Hepatocyte (in vitro differentiated cells): ENCODE results near the gene OPRM1.

Experiments used
- EZH2 ChIP-seq: fragments of 200-600 bp; sonication (generic); IDR thresholded peaks from 2 replicates; pipeline ENCODE4 v1.6.1; 2016; ENCODE audit warnings: antibody characterized with exemption, mild to moderate bottlenecking, borderline replicate concordance
- EZH2phosphoT487 ChIP-seq: fragments of 200-600 bp; sonication (generic); IDR thresholded peaks from one replicate; pipeline ENCODE4 v1.6.1; 2018; ENCODE audit warnings: antibody characterized with exemption, mild to moderate bottlenecking, low read depth, moderate library complexity; ENCODE audit not compliant: unreplicated experiment, severe bottlenecking
- TF ChIP-seq, protein P1 (sequence below): fragments of 200-600 bp; sonication (generic); IDR thresholded peaks from 2 replicates; pipeline ENCODE4 v1.5.1; 2016; ENCODE audit warnings: antibody characterized with exemption, mild to moderate bottlenecking; ENCODE audit not compliant: poor library complexity

GRCh38 chr6:154117485-154117884 lies 78.4 kb downstream of the OPRM1 start:
- TF ChIP-seq, protein P1, sequence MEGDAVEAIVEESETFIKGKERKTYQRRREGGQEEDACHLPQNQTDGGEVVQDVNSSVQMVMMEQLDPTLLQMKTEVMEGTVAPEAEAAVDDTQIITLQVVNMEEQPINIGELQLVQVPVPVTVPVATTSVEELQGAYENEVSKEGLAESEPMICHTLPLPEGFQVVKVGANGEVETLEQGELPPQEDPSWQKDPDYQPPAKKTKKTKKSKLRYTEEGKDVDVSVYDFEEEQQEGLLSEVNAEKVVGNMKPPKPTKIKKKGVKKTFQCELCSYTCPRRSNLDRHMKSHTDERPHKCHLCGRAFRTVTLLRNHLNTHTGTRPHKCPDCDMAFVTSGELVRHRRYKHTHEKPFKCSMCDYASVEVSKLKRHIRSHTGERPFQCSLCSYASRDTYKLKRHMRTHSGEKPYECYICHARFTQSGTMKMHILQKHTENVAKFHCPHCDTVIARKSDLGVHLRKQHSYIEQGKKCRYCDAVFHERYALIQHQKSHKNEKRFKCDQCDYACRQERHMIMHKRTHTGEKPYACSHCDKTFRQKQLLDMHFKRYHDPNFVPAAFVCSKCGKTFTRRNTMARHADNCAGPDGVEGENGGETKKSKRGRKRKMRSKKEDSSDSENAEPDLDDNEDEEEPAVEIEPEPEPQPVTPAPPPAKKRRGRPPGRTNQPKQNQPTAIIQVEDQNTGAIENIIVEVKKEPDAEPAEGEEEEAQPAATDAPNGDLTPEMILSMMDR, result no peak
- TF ChIP-seq EZH2phosphoT487 (no peak), EZH2 (no peak)
